Activated T-helper 1 cell treated with anti-CD3 and anti-CD28 coated beads, Interleukin-12 subunit alpha, Interleukin-12 subunit beta, Interleukin-2, Interleukin-4 antibody, amounts not matched to agents 30 ng/mL and 10 ng/mL and 1 ng/mL, durations not matched to agents 14 hours and 24 hours and 36 hours (primary cell): ENCODE results near the gene CD244. TPM values are rescaled to one million over a fixed set of nuclear protein-coding genes. Genes with fewer than 3 reads are reported as not detected.

Experiments used
- DNase-seq: peaks from one replicate; pipeline ENCODE4 v3.0.0; 2021; ENCODE audit warnings: low spot score
- H3K27ac Mint-ChIP-seq: one replicate; pipeline ENCODE4 v1.8.0; 2021; ENCODE audit warnings: mild to moderate bottlenecking, mixed read lengths
- H3K27me3 Mint-ChIP-seq: one replicate; pipeline ENCODE4 v1.8.0; 2022; ENCODE audit warnings: mild to moderate bottlenecking, moderate library complexity, mixed read lengths; ENCODE audit not compliant: insufficient read depth
- H3K36me3 Mint-ChIP-seq: one replicate; pipeline ENCODE4 v1.8.0; 2021; ENCODE audit warnings: low read depth, mixed read lengths
- H3K4me1 Mint-ChIP-seq: one replicate; pipeline ENCODE4 v1.8.0; 2021; ENCODE audit warnings: low read depth, mixed read lengths
- H3K4me3 Mint-ChIP-seq: one replicate; pipeline ENCODE4 v1.8.0; 2021; ENCODE audit warnings: mild to moderate bottlenecking, moderate library complexity, mixed read lengths
- H3K9me3 Mint-ChIP-seq: one replicate; pipeline ENCODE4 v1.8.0; 2021; ENCODE audit warnings: mixed read lengths
- intact Hi-C: fragments of 100-400 bp; cut with micrococcal nuclease; formaldehyde crosslinking; loops from one replicate; pipeline ENCODE4 v1.15.1; 2024
- total RNA-seq: library from RNA; stranded (reverse); gene quantifications from 2 replicates; pipeline ENCODE4 v1.2.3, GENCODE V29; 2022

CD244 gene
- total RNA-seq, 1 donor from 2014 or later, result 0.13 TPM

DNA sequence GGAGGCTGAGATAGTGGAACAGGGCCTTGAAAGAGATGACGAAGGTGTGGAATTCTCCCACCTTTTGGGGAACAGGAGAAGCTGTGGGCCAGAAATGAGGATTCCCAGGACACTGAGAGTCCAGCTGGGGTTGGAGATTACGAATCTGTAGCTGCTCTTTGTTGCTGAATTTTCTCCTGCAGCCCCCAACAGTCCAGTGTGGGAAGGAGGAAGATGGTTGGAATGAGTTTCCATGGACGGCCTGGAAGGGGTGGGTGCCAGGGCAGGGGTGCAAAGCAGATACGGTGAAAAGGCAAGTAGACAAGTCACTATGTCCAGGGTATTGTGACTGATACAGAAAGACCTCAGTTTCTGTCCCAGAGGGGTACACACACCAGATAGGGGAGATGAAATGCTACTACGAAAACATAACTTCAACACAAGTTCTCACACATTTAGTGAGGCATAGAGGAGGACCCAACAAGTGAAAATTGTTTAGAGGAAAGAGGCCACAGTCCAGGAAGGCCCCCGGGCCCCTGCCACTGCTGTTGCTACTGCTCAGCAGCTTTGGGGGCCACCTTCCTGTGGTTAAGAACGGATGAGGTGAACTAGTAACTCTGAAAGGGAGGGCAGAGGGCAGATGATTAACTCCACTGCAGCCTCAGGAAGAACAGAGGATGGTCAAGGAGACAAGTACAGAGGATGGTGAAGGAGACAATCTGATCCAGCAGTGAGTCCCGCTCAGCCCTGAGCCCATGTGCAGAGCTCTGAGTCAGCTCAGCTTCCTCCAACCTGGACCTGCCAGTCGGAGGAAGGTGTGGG, 7.3 kb downstream of the CD244 start:
- Mint-ChIP-seq H3K27me3 (peaks cover 6% of the 10 kb centered on the region), H3K36me3 (no peaks in the 10 kb centered on the region), H3K4me3 (no peak overlapping the region), H3K27ac (no peak overlapping the region), H3K9me3 (no peaks in the 10 kb centered on the region), H3K4me1 (no peaks in the 10 kb centered on the region)
- no peak for DNase-seq
- intact Hi-C loops, result no loop called here

DNA sequence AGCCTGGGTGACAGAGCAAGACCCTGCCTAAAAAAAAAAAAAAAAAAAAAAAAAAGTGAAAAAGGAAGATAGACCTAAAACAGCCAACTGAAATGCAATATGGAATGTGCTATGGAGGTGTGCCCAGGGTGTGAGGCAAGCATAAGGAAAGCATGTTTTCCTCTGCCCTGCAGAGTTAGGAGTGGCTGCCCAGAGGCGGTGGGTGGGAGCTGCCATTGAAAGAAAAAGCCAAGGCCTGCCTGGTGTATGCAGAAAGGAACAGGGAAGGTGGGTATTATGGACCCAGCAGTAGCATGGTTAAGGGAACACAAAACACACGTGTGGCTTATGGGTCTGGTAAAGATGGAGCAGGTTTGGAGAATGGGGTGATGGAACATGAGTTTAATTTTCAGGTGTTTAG, 8.9 kb downstream of the CD244 start:
- DNase-seq, result no peak
- no peak overlapping the region for H3K27ac Mint-ChIP-seq
- intact Hi-C loops, result no loop called here

DNA sequence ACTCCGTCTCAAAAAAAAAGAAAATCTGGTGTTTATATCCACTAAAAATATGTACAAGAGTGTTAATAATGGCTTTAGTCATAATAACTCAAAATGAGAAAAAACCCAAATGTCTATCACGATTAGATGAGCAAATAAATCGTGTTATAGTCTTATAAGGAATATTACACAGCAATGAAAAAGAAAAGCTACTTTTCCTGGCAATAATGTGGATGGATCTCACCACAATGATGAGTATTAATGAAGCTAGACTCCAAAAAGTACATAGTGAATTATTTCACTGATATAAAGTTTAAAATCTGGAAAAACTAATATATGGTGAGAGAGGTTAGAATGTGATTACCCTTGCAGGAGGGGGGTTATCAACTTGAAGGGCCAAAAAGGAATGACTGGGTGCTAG, 9.7 kb downstream of the CD244 start:
- no peaks in the 10 kb centered on the region for H3K4me1 Mint-ChIP-seq
- H3K4me3 Mint-ChIP-seq, result no peak overlapping the region
- H3K9me3 Mint-ChIP-seq, result no peaks in the 10 kb centered on the region
- peaks cover 9% of the 10 kb centered on the region for H3K27me3 Mint-ChIP-seq
- intact Hi-C loops, result no loop called here
- no peak overlapping the region for H3K27ac Mint-ChIP-seq
- DNase-seq, result no peak
- H3K36me3 Mint-ChIP-seq, result no peaks in the 10 kb centered on the region

More for the DNA sequence above, 8.9 kb downstream of the CD244 start:
- peaks cover 9% of the 10 kb centered on the region for H3K27me3 Mint-ChIP-seq
- no peaks in the 10 kb centered on the region for H3K36me3 Mint-ChIP-seq
- no peaks in the 10 kb centered on the region for H3K4me1 Mint-ChIP-seq
- no peaks in the 10 kb centered on the region for H3K9me3 Mint-ChIP-seq
- H3K4me3 Mint-ChIP-seq, result no peak overlapping the region

DNA sequence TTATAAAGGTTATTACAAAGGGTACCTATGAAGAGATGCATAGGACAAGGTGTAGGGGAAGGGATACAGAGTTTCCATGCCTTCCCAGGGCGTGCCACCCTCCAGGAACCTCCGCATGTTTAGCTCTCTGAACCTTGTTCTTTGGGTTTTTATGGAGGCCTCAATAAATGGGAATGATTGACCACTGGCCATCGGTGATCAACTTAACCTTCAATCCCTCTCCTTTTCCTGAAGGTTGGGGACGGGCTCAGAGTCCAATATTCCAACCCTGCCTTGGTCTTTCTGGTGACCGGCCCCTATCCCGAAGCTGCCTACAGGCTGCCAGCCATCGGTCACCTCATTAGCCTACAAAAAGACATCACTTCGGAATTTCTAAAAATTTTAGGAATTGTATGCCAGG, 11.7 kb downstream of the CD244 start:
- DNase-seq, result no peak
- intact Hi-C loops, result no loop called here
- H3K27me3 Mint-ChIP-seq, result peaks cover 11% of the 10 kb centered on the region
- no peaks in the 10 kb centered on the region for H3K9me3 Mint-ChIP-seq
- no peaks in the 10 kb centered on the region for H3K4me1 Mint-ChIP-seq
- no peak overlapping the region for H3K27ac Mint-ChIP-seq
- H3K4me3 Mint-ChIP-seq, result no peak overlapping the region
- H3K36me3 Mint-ChIP-seq, result no peaks in the 10 kb centered on the region

DNA sequence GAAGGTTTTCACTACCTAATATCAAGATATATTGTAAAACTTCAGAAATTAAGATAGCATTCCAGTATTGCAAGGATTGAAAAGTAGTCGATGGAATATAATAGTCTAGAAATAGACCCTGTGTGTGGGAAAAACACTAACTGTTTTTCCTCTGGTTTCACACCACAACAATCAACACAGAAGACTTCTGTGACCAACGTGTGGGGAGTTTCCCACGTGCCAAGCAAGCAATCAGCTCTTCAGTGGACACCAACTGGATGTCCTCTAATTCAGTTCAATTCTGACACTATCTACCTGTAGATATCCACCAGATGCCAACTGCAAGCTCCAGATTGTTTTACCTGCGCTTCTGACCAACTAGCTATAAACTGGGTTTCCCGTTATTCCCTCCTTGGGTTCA, 12.1 kb downstream of the CD244 start:
- DNase-seq, result no peak
- H3K36me3 Mint-ChIP-seq, result no peaks in the 10 kb centered on the region
- no peak overlapping the region for H3K4me3 Mint-ChIP-seq
- H3K9me3 Mint-ChIP-seq, result no peaks in the 10 kb centered on the region
- peaks cover 11% of the 10 kb centered on the region for H3K27me3 Mint-ChIP-seq
- H3K4me1 Mint-ChIP-seq, result no peaks in the 10 kb centered on the region
- H3K27ac Mint-ChIP-seq, result no peak overlapping the region
- intact Hi-C loops, result no loop called here

DNA sequence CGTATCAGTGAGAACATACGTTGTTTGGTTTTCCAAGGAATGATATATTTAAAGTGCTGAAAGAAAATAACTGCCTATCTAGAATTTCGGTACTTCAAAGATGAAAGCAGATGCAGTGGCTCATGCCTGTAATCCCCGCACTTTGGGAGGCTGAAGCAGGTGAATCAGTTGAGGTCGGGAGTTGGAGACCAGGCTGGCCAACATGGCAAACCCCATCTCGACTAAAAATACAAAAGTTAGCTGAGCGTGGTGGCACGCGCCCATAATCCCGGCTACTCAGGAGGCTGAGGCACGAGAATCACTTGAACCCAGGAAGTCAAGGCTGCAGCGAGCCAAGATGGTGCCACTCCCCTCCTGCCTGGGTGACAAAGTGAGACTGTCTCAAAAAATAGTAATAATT, 16.4 kb downstream of the CD244 start:
- intact Hi-C loops, result no loop called here
- H3K9me3 Mint-ChIP-seq, result no peaks in the 10 kb centered on the region
- H3K4me1 Mint-ChIP-seq, result peaks cover 13% of the 10 kb centered on the region
- H3K4me3 Mint-ChIP-seq, result no peak overlapping the region
- H3K27ac Mint-ChIP-seq, result no peak overlapping the region
- peaks cover 11% of the 10 kb centered on the region for H3K27me3 Mint-ChIP-seq
- peaks cover 7% of the 10 kb centered on the region for H3K36me3 Mint-ChIP-seq
- no peak for DNase-seq

DNA sequence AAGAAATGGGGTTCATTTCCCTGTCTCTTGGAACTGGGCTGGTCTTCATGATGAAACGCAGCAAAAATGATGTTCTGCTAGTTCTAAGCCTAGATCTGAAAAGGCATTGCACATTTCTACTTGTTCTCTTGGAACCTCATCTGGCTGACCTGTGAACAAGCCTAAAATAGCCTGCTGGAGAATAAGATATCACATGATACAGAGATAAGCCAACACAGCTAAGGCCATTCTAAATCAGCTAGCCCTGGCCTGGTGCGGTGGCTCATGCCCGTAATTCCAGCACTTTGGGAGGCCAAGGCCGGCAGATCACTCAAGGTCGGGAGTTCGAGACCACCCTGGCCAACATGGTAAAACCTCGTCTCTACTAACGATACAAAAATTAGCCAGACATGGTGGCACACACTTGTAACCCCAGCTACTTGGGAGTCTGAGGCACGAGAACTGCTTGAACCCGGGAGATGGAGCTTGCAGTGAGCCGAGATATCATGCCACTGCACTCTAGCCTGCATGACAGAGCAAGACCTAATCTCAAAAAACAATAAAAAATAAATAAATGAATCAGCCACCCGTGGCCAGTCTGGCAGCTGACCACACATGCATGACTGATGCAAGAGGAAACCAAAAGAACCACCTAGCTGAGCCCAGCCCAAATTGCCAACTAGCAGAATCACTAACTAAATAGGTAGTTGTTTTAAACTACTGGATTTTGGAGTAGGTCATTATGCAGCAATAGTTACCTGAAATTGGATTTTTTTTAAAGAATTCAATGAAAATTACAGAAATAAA, 18.0 kb downstream of the CD244 start:
- Mint-ChIP-seq H3K9me3 (no peaks in the 10 kb centered on the region), H3K27ac (no peak overlapping the region), H3K36me3 (peaks cover 7% of the 10 kb centered on the region), H3K4me3 (no peak overlapping the region), H3K4me1 (peaks cover 16% of the 10 kb centered on the region), H3K27me3 (peaks cover 4% of the 10 kb centered on the region)
- no peak for DNase-seq
- intact Hi-C loops, result no loop called here

DNA sequence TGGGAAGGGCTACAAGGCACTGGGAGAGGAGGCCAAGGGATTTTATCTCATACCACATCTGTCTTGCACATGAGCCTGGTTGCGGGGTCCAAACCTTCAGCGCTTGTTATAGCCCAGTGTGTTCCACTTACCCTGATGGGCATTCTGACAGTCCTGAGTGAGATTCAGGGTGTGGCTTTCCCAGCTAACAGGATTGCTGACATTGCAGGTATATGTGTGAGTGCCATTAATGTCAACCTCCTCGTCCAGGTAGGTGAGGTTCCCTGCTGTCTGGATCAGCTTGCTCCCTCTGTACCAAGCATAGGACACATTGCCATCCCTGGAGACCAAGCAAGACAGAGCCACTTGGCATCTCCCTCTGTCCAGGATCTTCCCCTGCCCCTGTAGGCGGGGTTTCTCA, 21.6 kb downstream of the CD244 start:
- no peak overlapping the region for H3K4me3 Mint-ChIP-seq
- no peaks in the 10 kb centered on the region for H3K9me3 Mint-ChIP-seq
- H3K27ac Mint-ChIP-seq, result no peak overlapping the region
- no peaks in the 10 kb centered on the region for H3K27me3 Mint-ChIP-seq
- intact Hi-C loops, result no loop called here
- peaks cover 7% of the 10 kb centered on the region for H3K36me3 Mint-ChIP-seq
- H3K4me1 Mint-ChIP-seq, result peaks cover 46% of the 10 kb centered on the region
- no peak for DNase-seq

DNA sequence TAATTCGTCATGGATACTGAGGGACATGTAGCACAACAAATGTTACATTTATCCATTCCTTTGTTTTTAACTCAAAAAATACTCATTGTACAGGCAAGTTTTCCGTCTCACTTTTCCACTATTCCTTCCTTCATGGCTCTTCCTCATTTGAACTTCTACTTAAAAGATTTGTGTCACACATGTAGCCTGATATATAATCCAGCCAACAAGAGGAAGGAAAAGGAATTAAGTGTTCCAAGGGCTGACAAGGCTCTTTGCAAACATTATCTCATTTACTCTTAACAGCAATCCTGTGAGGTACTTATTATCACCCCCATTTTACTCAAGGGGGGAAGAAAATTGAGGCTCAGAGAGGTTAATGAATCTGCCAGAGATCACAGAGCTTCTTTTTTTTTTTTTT, 22.9 kb downstream of the CD244 start:
- H3K27ac Mint-ChIP-seq, result no peak overlapping the region
- intact Hi-C loops, result loop anchor here (5.0 kb wide), 1 partner anchor 258 kb away; the partner anchor contains the start of gene KLHDC9
- peaks cover 59% of the 10 kb centered on the region for H3K4me1 Mint-ChIP-seq
- peaks cover 5% of the 10 kb centered on the region for H3K36me3 Mint-ChIP-seq
- H3K4me3 Mint-ChIP-seq, result no peak overlapping the region
- no peaks in the 10 kb centered on the region for H3K9me3 Mint-ChIP-seq
- no peaks in the 10 kb centered on the region for H3K27me3 Mint-ChIP-seq
- DNase-seq, result no peak

DNA sequence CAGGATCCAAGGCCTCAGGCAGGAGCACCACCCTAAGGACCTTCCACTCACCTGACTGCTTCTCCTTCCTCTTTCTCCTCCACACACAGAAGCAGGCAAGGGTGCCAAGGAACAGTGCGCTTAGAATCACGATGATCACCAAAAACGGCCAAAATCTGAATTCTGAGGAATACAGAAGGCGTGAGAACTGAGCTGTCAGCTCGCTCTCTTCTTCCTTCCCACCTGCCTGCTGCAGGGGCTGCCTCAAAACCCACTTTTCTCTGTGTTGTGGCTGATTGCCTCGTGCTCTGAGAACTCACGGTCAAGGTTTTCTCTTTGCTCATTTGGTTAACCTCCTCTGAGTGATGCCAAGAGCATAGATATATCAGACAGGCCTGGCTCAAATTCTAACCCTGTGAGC, 23.8 kb downstream of the CD244 start:
- H3K4me1 Mint-ChIP-seq, result peaks cover 61% of the 10 kb centered on the region
- peak overlapping the region; percentile 68 for H3K27ac Mint-ChIP-seq
- intact Hi-C loops, result loop anchor here (1.0 to 5.0 kb wide), 3 partner anchors 23 to 258 kb away; partner anchors contain the start of genes CD244, KLHDC9 and LY9
- no peaks in the 10 kb centered on the region for H3K27me3 Mint-ChIP-seq
- no peak overlapping the region for H3K4me3 Mint-ChIP-seq
- no peaks in the 10 kb centered on the region for H3K9me3 Mint-ChIP-seq
- peaks cover 2% of the 10 kb centered on the region for H3K36me3 Mint-ChIP-seq
- DNase-seq, result no peak

DNA sequence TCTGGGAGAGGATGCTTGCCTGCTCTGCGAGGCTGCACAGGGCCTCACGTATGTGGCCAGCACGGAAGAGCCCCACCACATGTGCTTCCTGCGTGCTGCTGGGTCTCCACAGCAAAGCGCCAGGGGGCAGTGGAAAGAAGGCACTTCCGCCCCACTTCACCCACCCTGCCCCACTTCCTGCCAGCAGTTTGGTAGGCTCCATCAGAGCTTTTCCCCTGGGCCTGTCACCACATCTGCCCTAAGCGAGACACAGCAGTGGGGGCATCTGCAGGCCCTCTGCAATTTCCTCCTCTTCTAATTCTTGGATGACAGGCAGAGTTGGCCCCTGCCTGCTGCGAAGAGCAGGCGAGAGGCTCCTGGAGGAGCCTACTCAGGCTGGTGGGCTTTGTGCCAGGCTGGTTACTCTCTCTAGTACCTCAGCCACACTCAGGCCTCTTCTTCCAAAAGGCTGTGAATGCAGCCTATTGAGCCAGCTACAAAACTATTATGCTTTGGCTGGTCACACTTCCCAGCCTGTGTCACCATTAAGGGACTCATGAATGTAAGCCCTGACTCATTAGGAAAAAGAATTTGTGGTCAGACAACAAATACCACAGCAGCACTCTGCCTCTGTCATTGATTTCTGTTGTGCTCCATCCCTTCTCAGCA, 25.0 kb downstream of the CD244 start:
- peak overlapping the region; percentile 94 for H3K27ac Mint-ChIP-seq
- H3K4me1 Mint-ChIP-seq, result peaks cover 61% of the 10 kb centered on the region
- H3K27me3 Mint-ChIP-seq, result no peaks in the 10 kb centered on the region
- H3K4me3 Mint-ChIP-seq, result peak overlapping the region; percentile 47
- H3K36me3 Mint-ChIP-seq, result peaks cover under 1% of the 10 kb centered on the region
- intact Hi-C loops, result loop anchor here (1.0 to 5.0 kb wide), 4 partner anchors 25 to 260 kb away; partner anchors contain the start of genes CD244, KLHDC9 and LY9
- DNase-seq, result peak; percentile 79
- H3K9me3 Mint-ChIP-seq, result no peaks in the 10 kb centered on the region

DNA sequence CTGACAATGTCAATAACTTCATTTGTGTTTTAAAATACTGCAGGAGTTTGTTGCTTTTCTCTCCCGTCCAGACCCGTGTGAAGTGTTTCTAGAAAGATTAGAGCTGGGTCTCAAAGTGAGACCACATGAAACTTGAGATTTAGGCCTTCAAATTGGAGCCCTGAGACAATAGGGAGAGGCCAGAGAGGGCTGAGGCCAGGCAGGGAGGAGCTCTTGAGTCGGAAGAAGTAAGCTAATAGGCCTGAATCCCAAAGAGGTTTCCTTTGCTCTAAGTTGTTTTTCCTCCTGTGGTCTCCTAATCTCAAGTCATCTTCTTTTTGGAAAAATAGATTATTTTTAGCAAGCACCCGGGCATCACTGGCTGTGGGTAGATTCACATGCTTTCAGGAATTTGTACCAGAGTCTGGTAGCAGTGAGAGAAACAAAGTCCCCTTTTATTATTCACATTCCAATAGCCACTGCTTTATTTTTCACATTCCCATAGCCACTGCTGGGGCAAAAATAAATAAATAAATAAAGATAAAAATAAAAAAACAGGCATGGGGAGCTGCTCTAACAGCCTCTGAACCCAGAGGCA, 25.6 kb downstream of the CD244 start:
- no peak for DNase-seq
- H3K9me3 Mint-ChIP-seq, result no peaks in the 10 kb centered on the region
- intact Hi-C loops, result loop anchor here (1.0 to 5.0 kb wide), 2 partner anchors 154 to 260 kb away; partner anchors contain the start of gene KLHDC9
- peak overlapping the region; percentile 86 for H3K27ac Mint-ChIP-seq
- H3K4me1 Mint-ChIP-seq, result peaks cover 55% of the 10 kb centered on the region
- no peaks in the 10 kb centered on the region for H3K27me3 Mint-ChIP-seq
- H3K36me3 Mint-ChIP-seq, result no peaks in the 10 kb centered on the region
- no peak overlapping the region for H3K4me3 Mint-ChIP-seq
